Common myeloid progenitor, CD34-positive (primary cell): Measurements from ENCODE around the gene BMP6.

ENCODE experiments used
- CTCF ChIA-PET: fragments of 350-600 bp; sonication (Branson Sonifier 250); formaldehyde crosslinking; loops from one replicate; lab custom pipeline; 2021; ENCODE audit warnings: antibody characterized with exemption; lab: Charles Lee
- POLR2A ChIA-PET: fragments of 350-600 bp; sonication (Branson Sonifier 250); formaldehyde crosslinking; loops from one replicate; lab custom pipeline; 2021; ENCODE audit warnings: antibody characterized with exemption; lab: Charles Lee
- DNase-seq, 3 donors: peaks; one replicate each; pipeline versions ENCODE4 v3.0.0 to v3.0.0-alpha.2; 2013
- H3K27ac ChIP-seq, 2 experiments: 1 replicate in 1 of 2; 2 replicates in 1 of 2; pipeline ENCODE4 v1.7.0; 2013; ENCODE audit warnings: inconsistent platforms in 2 of 2, low read length in 2 of 2, mild to moderate bottlenecking in 2 of 2, low read depth in 1 of 2, moderate library complexity in 1 of 2; ENCODE audit not compliant: severe bottlenecking in 2 of 2, insufficient read depth in 1 of 2, poor library complexity in 1 of 2
- H3K27me3 ChIP-seq, 5 experiments: replicated peaks in 2 of 5; 1 replicate in 3 of 5; 2 replicates in 2 of 5; pipeline versions ENCODE4 v1.6.1 to v1.7.0; 2013; ENCODE audit warnings: low read length in 4 of 5, mild to moderate bottlenecking in 2 of 5, moderate library complexity in 2 of 5, inconsistent platforms in 1 of 5; ENCODE audit not compliant: insufficient read depth in 5 of 5, control insufficient read depth in 4 of 5
- H3K36me3 ChIP-seq, 4 experiments: 1 replicate in 2 of 4; 2 replicates in 2 of 4; pipeline versions ENCODE4 v1.6.1 to v1.7.0; 2013; ENCODE audit warnings: low read length in 3 of 4, control low read depth in 1 of 4, mild to moderate bottlenecking in 1 of 4; ENCODE audit not compliant: control insufficient read depth in 4 of 4, insufficient read depth in 4 of 4
- H3K4me1 ChIP-seq, 4 experiments: 1 replicate in 3 of 4; 2 replicates in 1 of 4; pipeline versions ENCODE4 v1.6.1 to v1.7.1; 2013; ENCODE audit warnings: low read length in 3 of 4, mild to moderate bottlenecking in 3 of 4, control low read depth in 1 of 4, inconsistent platforms in 1 of 4, moderate library complexity in 1 of 4; ENCODE audit not compliant: control insufficient read depth in 4 of 4, insufficient read depth in 4 of 4; ENCODE audit errors: control extremely low read depth in 1 of 4
- H3K4me3 ChIP-seq, 7 experiments: 1 replicate in 4 of 7; 2 replicates in 3 of 7; pipeline versions ENCODE4 v1.5.1 to v1.7.0; 2013; ENCODE audit warnings: mild to moderate bottlenecking in 7 of 7, low read length in 6 of 7, moderate library complexity in 6 of 7, inconsistent platforms in 2 of 7, low read depth in 2 of 7, control low read depth in 1 of 7; ENCODE audit not compliant: insufficient read depth in 4 of 7, control insufficient read depth in 1 of 7; ENCODE audit errors: extremely low read depth in 1 of 7
- H3K9me3 ChIP-seq, 5 experiments: 1 replicate in 4 of 5; 2 replicates in 1 of 5; pipeline versions ENCODE4 v1.6.1 to v1.7.1; 2013; ENCODE audit warnings: low read length in 4 of 5, mild to moderate bottlenecking in 2 of 5, inconsistent platforms in 1 of 5, low read depth in 1 of 5, moderate library complexity in 1 of 5; ENCODE audit not compliant: control insufficient read depth in 4 of 5, insufficient read depth in 2 of 5; ENCODE audit errors: control extremely low read depth in 1 of 5
- WGBS: methylation state at CpG from one replicate; pipeline ENCODE4 v1.1.5; 2013; ENCODE audit not compliant: insufficient coverage; 5-methylcytosine and 5-hydroxymethylcytosine counted together

Gene BMP6

GRCh38 chr6:7819431-7820015, 93.6 kb downstream of the BMP6 start:
- 78% methylated on average over 1 of the region's 3 CpGs for WGBS
- H3K27me3 ChIP-seq: no peaks in the 10 kb centered on the region
- CTCF ChIA-PET: no interaction called here

DNA sequence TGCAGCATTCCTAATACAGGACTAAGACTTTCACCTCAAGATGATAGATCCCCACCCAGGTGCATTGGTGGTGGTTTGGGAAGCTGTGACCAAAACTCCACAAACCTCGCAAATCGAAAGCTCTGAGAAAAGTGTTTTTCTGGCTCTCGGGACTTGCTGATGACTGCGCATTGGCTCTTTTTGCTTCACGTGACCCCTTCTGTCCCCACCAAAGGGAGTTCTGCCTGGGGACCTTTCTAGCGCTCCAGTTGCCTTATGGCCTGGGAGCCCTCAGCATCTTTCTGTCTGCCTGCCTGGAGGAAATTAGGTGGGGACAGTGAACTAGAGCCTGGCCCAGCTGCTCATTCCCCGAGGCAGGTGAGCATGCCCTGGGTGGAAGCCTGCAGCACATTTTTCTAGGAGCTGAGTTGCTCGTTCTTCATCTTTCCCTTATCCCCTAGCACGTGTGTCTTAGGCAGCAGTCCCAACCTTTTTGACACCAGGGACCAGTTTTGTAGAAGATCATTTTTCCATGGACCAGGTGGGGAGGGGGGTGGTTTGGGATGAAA, 94.5 kb downstream of the BMP6 start:
- ChIA-PET CTCF (no interaction called here), POLR2A (no interaction called here)
- Histone ChIP-seq H3K9me3 (no peaks in the 10 kb centered on the region), H3K27me3 (no peaks in the 10 kb centered on the region), H3K4me3 (no peak overlapping the region), H3K27ac (no peak overlapping the region), H3K4me1 (no peaks in the 10 kb centered on the region), H3K36me3 (no peaks in the 10 kb centered on the region)
- DNase-seq: no peak
- 96% methylated on average over 7 of the region's 9 CpGs for WGBS

More at GRCh38 chr6:7819431-7820015, 93.6 kb downstream of the BMP6 start:
- H3K27ac ChIP-seq: no peak overlapping the region
- POLR2A ChIA-PET: no interaction called here
- DNase-seq: no peak
- no peaks in the 10 kb centered on the region for H3K36me3 ChIP-seq
- no peaks in the 10 kb centered on the region for H3K9me3 ChIP-seq
- no peaks in the 10 kb centered on the region for H3K4me1 ChIP-seq
- no peak overlapping the region for H3K4me3 ChIP-seq

- H3K27ac ChIP-seq: no peak overlapping the region
- POLR2A ChIA-PET: no interaction called here
- no peak for DNase-seq
These were observed 95.5 kb downstream of the BMP6 start for GRCh38 chr6:7821426-7821825.

GRCh38 chr6:7823552-7823951, 97.7 kb downstream of the BMP6 start:
- 96% methylated on average over 3 of the region's 3 CpGs for WGBS
- H3K9me3 ChIP-seq: no peaks in the 10 kb centered on the region
- no peak for DNase-seq
- CTCF ChIA-PET: no interaction called here
- H3K36me3 ChIP-seq: no peaks in the 10 kb centered on the region
- H3K27ac ChIP-seq: no peak overlapping the region
- H3K4me3 ChIP-seq: no peak overlapping the region
- H3K27me3 ChIP-seq: no peaks in the 10 kb centered on the region
- no peaks in the 10 kb centered on the region for H3K4me1 ChIP-seq
- POLR2A ChIA-PET: no interaction called here

More at GRCh38 chr6:7821426-7821825, 95.5 kb downstream of the BMP6 start:
- H3K4me1 ChIP-seq: no peaks in the 10 kb centered on the region
- CTCF ChIA-PET: no interaction called here
- WGBS: no CpG with 5 or more reads among the region's 5 CpGs
- H3K9me3 ChIP-seq: no peaks in the 10 kb centered on the region
- no peak overlapping the region for H3K4me3 ChIP-seq
- H3K27me3 ChIP-seq: no peaks in the 10 kb centered on the region
- H3K36me3 ChIP-seq: no peaks in the 10 kb centered on the region

DNA sequence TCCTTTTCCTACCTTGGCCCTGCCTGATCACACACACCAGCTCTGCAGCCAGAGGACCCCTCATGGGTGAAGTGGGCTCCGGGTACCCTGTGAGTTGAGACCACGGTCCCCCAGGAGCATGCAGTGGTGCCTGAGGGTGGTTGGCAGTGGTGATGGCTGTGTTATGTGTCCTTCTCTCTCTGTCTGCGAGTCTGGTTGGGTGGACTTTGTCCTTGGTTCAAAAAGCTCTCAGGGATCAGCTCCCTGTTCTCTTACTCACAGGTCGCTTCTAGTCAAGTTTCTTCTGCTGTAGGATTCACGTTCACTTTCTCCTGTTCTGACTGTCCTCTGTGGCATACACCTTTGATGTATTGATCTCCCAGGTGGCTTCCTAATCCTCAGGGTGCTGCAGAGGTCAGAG, 100.1 kb downstream of the BMP6 start:
- no peak overlapping the region for H3K4me3 ChIP-seq
- whole genome bisulfite sequencing: 95% methylated on average over 2 of the region's 5 CpGs

DNA sequence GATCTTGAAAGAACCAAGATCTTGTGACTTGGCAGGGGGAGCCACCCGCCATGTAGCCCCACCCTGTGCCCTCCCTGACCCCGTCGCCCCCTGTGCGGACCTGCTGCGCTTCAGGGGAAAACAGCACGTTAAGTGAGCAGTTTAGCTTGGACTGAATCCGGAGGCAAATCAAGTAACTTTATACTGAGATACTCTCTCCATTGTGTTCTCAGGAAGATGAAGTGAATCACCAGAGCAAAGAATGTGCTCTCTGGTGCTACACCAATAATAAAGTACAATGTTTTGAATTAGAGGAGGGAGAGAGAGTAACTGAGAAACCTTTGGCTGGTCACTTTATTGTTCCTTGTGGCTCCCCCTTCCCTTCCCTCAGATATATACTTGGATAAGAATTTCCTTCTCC, 101.2 kb downstream of the BMP6 start:
- 98% methylated on average over 7 of the region's 7 CpGs for WGBS
- no peak for DNase-seq

More for the DNA sequence above, 100.1 kb downstream of the BMP6 start:
- no peak overlapping the region for H3K27ac ChIP-seq
- ChIA-PET CTCF (no interaction called here), POLR2A (no interaction called here)
- H3K4me1 ChIP-seq: no peaks in the 10 kb centered on the region
- peaks cover 0 to 4% (median 0%) of the 10 kb centered on the region in 5 experiments for H3K9me3 ChIP-seq
- H3K36me3 ChIP-seq: no peaks in the 10 kb centered on the region
- no peaks in the 10 kb centered on the region for H3K27me3 ChIP-seq
- no peak for DNase-seq

GRCh38 chr6:7828124-7828523, 102.2 kb downstream of the BMP6 start:
- POLR2A ChIA-PET: interaction anchor here (0.5 kb wide), 1 partner anchor 112 kb away, joined by 3 read pairs; no protein-coding TSS in a partner anchor
- Histone ChIP-seq H3K27me3 (no peaks in the 10 kb centered on the region), H3K36me3 (no peaks in the 10 kb centered on the region), H3K4me1 (no peaks in the 10 kb centered on the region), H3K9me3 (peaks cover 0 to 5% (median 0%) of the 10 kb centered on the region in 5 experiments), H3K4me3 (no peak overlapping the region), H3K27ac (no peak overlapping the region)
- CTCF ChIA-PET: no interaction called here
- 100% methylated on average over 4 of the region's 5 CpGs for WGBS
- no peak for DNase-seq

More for the DNA sequence above, 101.2 kb downstream of the BMP6 start:
- no peaks in the 10 kb centered on the region for H3K4me1 ChIP-seq
- no peak overlapping the region for H3K4me3 ChIP-seq
- CTCF ChIA-PET: no interaction called here
- no peak overlapping the region for H3K27ac ChIP-seq
- no peaks in the 10 kb centered on the region for H3K36me3 ChIP-seq
- no peaks in the 10 kb centered on the region for H3K27me3 ChIP-seq
- POLR2A ChIA-PET: no interaction called here
- H3K9me3 ChIP-seq: peaks cover 0 to 5% (median 0%) of the 10 kb centered on the region in 5 experiments
